HEK293T (cell line): Measurements from ENCODE around the gene TMEM41B.

ENCODE experiments used
- ELF4 ChIP-seq: fragments of 450-650 bp; IDR thresholded peaks from 2 replicates; pipeline ENCODE4 v1.6.1; 2017; ENCODE audit warnings: antibody characterized with exemption
- PKNOX1 ChIP-seq: fragments of 450-650 bp; IDR thresholded peaks from 2 replicates; pipeline ENCODE4 v1.6.1; 2016
- SP1 ChIP-seq: fragments of 450-650 bp; IDR thresholded peaks from 2 replicates; pipeline ENCODE4 v1.6.1; 2017
- SUZ12 ChIP-seq: fragments of 450-650 bp; IDR thresholded peaks from 2 replicates; pipeline ENCODE4 v1.6.1; 2016; ENCODE audit warnings: mild to moderate bottlenecking

GRCh38 chr11:9251311-9251710 is 63.1 kb downstream of the TMEM41B start:
- TF ChIP-seq SP1 (no peak), SUZ12 (no peak), PKNOX1 (no peak), ELF4 (no peak)
